Stimulated activated CD4-positive, alpha-beta T cell treated with anti-CD3 and anti-CD28 coated beads, Interleukin-15, amount 100 ng/mL, for 24 hours (primary cell): ENCODE results near the gene CCDC57.

Experiments used
- DNase-seq: peaks from one replicate; pipeline ENCODE4 v3.0.0-alpha.2; 2020

The CCDC57 gene

DNA sequence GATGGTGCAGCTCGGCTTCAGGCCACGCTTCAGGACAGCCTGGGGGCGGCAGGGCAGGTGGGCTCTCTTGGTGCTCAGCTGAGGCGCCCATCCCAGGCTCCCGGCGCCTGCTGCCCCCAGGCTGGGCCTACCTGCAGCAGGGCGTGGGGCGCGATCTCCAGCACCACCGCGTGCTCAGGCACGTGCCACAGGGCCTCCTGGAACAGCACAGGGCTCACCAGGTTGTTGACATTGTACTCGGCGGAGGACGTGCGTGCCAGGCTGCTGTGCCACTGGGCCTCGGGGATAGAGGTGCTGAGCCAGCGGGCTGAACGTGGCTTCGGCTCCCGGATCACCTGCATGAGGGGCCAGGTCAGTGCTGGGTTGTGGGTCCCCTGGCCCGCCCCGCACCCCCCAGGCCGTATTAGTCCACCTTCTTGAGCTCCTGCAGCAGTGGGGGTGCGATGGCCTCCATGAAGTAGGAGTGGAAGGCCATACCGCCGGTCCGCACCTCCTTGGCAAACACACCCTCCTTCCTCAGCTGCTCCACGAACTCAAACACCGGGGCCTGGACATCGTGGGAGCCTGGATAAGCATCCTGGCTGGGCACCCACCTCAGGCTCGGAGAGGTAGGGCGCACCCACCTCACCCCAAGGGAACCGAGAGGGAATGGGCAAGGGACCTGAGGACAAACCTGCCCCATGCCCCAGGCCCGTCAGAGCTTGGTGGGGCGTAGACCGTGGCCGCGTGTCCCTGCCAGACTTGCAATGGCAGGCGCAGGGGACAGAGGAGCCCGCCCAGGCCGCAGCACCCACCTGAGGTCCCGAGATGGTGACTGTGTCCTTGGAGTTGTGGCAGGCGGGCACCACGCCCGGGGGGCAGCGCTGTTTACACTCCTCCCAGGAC, 123.6 kb downstream of the CCDC57 start:
- peak; percentile 3 for DNase-seq

DNA sequence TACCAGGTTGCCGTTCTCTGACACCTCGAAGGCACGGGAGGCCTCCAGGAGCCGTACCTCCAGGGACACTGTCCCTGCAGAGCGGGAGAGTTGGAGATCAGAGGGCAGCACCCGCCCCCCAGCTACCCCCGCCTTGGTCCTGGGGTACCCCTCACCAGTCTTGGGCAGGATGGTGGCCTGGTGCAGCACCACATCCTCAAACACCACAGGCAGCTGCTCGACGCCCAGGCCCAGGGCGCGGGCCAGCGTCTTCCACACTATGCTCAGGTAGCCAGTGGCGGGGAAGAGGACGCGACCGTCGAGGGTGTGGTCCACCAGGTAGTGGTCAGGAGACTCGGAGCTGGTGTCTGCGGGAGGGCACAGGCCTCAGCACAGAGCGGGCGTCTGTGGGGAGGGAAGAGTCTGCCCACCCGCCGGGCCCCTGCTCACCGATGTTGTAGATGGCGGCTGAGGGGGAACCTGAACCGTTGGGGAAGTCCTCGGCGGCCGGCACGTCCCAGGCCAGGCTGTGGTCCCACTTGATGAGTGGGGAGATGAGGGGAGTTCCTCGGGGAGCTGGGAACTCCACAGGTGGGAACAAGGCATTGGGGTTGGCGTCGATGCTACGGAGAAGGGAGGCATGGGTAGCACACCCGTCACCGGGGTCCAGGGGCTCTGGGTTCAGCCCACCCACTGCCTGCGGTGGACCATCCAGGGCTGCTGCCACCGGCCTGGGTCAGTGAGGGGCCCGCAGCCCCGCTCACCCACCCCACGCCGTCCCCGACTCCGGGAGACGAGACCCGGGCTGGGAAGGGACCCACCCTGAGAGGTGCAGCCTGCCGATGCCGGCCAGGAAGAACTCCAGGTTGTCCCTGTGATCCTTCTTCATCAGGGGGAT, 124.4 kb downstream of the CCDC57 start:
- peak; percentile 2 for DNase-seq

DNA sequence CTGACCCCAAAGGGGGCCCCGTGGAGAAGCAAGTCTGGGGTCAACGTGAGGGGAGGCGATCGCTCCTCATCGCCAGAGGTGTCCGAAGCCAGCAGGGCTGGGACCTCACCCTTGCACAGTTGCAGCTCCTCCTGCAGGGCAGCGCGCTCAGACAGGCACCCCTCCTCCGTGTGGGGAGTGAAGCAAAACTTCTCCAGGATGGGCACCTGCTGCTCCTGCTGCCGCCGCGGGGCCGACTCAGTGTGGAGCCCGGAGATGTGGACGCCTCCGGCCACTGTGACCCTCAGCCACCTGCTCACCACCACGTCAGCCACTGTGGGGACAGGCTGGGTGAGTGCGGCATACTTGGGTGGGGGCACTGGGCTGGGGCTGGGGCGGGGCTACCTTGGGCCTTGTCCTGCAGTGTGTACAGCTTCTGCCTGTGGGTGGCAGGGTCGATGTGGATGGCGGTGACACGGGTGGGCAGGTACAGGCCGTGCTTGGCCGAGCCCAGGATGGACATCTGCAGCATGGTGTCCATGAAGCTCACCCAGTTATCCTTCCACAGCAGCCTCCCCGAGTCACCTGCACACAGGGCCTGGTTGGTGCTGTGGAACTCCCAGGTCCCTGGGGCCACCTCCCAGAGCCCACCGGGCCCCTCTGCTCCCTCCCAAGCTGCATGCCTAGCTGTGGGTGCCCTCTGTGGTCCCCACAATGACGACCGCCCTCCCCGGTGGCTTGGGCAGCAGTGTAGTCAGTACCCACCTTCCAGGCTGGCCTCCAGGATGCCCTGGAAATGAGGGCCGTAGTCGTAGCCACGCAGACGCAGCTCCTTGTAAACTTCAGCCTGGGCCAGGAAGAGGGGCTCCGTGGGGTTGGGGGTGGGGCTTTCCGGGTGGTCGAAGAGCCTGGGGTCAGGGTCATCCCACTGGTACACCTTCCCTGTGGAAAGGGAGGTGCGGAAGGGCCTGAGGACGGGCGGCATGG, 125.4 kb downstream of the CCDC57 start:
- DNase-seq, result peak; percentile 4

DNA sequence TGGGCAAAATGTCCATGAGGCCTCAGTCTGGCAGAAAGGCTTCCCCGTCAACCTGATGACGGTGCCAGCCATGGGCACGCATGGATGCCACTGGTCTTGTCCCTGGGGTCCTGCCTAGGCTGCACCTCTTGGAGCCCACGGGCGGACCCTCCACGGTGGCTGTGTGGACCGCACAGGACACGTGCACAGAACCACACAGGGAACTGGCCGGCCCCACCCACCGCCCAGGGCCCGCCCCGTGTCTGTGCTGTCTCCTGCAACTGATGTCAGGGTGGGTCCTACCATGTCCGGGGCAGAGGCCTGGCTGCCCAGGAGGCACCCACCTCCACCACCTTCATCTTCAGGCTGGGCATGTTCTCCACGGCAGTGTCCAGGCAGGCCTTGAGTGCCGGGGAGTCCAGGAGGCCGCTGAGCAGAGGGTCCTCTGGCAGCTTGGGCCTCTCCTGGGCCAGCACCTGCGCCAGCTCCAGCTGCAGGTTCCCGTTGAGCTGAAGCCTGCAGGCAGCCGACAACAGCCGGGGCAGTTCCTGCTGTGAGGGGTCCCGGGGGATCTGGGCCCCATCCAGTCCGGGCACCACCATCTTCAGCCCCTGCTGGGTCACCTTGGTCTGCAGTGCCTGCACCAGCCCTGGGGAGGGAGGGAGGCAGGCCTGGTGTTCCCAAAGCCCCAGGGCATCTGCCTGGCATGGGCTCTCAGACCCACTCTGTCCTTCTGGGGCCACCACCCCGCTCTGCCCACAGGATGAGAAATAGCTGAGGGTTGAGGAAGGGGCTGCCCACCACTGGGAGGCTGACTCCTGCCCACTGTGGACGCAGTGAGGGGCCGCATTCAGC, 126.5 kb downstream of the CCDC57 start:
- DNase-seq, result no peak

DNA sequence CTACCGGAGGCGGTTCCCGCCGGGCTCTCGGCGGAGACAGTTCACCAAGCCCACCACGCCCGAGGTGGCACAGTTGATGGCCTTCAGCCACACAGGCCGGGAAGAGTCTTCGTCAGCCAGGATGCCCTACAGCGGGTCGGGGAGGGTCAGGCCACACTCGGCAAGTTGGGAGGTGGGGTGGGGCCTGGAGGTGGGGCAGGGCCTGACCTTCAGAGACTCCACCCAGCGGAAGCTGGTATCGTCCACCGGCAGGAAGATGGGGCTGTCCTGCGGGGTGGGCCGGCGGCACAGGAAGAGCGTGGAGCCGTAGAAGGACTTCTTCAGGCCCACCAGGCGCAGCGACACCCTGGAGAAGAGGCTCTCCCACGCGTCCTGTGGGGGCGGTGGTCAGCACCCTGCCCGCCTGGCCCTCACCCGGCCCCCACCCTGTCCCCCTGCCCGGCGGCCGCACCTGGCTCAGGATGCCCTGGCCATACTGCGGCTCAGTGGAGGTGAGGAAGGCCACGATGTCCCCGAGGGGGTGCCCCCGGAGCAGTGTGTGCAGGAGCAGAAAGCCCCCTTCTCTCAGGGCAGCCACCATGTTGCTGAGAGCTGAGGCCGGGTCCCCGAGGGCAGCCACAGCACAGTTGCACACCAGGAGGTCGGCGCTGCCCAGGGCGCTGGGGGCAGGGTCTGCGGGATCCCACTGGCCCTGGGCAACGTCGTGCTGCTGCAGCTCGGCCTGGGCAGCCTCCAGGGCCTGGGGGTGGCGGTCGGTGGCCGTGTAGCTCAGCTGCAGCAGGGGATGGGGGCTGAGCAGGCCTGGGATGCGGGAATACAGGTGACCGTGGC, 127.4 kb downstream of the CCDC57 start:
- DNase-seq, result no peak

DNA sequence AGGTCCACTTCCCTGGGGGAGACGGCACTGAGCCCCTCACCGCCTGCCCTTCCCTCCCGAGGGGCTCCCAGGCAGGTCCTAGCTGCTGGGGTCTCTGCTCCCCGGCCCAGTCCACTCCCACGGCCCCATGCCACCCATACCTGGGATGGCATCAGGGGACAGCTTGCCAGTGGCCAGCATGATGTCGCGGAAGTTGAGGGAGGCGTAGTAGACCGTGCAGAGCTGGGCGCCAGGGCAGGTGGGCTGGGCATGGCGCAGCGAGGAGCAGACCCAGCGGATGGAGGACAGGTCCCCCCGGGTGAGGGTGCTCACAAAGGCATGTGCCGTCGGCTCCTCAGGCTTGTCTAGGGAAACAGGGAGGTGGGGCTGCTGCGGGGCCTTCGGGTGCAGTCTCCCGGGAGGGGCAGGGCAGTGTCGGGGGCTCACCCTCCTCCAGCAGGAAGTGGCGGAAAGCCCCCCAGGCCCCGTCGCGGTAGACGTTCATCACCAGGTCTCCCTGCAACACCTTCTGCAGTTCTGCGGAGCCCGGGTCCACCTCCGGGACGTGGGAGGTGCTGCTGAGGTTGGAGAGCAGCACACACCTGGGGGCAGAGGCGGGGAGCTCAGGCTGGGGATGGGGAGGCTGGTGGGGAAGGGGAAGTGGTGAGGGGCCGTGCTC, 128.1 kb downstream of the CCDC57 start:
- no peak for DNase-seq

DNA sequence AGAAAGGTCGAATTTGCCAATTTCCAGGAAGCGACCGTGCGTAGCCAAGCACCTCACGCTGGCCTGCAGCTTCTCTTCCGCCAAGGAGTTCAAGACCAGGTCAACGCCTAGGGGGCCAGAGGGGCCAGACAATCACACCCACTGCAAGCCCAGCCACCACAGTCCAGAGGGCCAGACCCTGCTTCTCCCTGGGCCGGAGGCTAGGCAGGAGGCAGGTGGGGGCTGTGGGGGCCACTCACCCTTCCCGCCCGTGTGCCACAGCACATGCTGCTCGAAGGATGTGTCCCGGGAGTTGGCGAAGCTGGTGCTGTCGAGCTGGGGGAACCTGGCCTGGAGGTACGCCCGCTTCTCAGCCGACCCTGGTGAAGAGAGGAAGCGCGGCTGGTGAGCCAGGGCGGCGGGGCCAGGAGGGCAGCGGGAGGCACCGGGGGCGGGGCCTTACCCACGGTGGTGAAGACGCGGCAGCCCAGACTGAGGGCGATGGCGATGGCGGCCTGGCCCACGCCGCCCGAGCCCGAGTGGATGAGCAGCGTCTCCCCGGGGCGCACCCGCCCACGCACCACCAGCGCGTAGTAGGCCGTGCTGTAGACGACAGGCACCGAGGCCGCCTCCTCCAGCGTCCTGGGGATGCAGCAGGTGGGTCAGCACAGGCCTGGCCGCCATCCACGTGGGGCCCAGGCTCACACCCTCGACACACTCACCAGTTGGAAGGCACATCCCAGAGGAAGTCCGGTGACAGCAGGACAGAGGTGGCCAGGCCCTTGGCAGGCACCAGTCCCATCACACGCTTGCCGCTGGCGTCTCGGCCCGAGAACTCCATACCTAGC, 128.9 kb downstream of the CCDC57 start:
- no peak for DNase-seq

DNA sequence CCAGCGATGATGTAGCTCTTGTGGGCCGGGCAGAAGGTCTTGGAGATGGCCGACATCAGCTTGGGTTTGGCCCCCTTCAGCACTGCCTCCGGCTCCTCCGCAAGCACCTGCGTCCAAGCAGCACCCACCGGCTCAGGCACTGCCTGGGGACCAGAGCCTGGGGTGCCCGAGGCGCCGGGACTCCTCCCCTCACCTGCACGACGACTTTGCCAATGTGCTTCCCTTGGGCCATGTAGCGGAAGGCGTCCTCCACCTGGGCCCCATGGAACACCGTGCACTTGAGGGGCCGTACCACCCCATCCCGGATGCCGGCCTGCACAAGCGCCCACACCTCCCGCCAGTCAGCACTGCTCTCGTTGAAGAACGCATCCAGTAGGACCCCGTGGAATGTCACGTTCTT, 129.6 kb downstream of the CCDC57 start:
- no peak for DNase-seq

DNA sequence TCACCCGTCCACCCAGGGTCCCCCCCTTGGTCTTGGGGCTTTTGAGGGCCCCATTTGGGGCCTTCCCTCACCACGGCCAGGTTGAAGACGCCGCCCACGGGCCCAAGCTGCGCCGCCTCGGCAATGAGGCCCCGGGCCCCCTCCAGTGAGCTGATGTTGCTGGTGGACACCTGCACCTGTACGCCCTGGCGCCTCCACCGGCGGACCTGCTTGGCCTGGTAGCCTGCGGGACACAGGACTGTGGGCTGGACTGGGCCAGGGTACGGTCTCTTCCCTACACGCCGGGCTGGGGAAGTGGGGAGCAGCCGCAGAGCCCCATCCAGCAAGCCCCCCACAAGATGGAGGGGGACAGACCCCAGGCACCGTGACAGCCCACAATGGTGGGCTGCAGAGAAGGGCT, 130.2 kb downstream of the CCDC57 start:
- DNase-seq, result no peak

DNA sequence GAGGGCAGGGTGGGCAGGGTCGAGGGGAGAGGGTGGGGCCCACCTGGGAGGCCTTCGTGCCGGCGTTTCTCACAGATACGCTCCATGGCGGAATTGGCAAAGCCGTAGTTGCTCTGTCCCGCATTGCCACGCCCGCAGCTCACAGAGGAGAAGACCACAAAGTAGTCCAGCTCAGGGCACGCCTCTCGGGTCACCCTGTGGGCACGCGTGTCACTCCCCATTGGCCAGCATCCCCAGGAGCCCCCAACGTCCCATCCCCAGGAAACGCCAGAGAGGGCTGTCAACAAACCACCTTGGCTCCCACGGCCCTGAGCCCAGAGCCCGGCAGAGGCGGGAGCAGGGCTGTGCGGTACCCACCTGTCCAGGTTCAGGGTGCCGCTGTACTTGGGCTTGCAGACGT, 130.7 kb downstream of the CCDC57 start:
- DNase-seq, result no peak

DNA sequence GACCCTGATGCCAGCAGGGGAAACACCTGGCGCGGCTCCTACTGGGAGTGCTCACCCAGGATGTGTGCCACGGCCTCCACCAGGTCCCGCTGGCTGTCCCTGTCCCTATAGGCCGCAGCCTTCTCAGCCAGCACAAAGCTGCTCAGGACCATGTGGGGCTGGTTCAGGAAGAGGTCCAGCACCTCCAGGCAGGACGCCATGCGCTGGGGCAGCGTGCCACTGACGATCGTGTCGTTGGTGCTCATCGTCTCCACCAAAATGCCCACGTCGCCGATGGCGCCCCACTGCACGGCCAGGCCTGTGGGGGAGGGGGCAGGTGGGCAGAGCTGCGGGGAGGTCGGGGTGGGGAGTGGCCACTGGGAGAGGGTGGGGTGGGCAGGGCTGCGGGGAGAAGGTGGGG, 131.1 kb downstream of the CCDC57 start:
- no peak for DNase-seq

DNA sequence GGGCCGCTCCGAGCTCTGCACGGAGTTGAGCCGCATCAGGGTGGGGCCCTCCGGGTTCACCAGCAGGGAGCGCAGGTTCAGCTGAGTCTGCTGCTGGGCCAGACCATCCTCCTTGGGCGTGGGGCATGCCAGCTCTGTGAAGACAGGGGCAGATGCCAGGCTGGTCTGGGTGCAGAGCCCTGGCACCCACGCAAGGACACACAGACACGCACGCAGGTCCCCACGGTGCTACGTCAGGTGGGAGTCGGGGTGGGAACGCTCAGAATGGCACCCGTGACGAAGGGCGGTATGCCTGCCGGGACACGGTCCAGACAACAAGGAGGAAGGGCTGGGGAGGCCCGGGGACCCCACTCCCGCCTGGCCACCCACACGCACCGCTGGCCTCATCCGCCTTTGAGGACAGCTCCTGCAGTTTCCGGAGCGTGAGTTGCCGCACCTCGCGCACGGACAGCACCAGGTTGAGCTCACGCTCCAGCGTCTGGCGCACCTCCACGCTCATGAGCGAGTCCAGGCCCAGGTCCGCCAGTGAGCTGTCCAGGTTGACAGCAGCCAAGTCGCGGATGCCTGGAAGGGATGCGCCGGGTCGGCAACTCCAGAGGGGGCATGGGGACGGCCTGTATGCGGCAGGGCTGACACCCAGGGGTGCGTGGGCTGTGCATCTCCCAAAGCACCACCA, 131.7 kb downstream of the CCDC57 start:
- DNase-seq, result no peak

DNA sequence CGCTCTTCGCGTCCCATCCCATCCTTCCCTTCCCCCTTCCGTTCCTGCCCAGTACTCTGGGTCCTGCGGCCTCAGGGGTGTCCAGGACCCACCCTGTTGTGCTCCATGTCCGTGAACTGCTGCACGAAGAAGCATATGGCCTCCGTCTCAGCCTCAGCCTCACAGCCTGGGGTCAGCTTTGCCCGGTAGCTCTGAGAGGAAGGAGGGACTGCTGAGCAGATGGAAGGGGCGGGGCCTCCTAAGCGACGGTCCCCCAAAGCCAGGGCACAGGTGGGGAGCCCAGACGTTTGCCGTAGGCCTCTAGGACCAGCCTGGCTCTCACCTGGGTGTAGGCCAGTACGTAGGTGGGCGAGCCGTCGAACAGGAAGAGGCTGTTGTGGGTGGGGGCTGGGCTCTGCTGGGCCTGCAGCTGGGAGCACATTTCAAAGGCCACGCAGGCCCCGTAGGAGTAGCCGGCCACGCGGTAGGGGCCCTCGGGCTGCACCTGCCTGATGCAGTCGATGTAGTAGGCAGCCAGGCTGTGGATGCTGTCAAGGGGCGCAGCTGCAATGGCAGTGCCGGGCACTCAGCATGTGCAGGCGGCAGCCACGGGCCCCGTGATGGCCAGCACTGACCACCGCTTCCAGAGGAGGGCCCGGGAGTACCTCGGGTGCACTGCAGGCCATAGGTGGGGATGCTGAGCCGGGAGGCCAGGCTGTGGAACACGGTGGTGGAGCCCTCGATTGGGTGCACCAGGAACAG, 132.4 kb downstream of the CCDC57 start:
- no peak for DNase-seq

DNA sequence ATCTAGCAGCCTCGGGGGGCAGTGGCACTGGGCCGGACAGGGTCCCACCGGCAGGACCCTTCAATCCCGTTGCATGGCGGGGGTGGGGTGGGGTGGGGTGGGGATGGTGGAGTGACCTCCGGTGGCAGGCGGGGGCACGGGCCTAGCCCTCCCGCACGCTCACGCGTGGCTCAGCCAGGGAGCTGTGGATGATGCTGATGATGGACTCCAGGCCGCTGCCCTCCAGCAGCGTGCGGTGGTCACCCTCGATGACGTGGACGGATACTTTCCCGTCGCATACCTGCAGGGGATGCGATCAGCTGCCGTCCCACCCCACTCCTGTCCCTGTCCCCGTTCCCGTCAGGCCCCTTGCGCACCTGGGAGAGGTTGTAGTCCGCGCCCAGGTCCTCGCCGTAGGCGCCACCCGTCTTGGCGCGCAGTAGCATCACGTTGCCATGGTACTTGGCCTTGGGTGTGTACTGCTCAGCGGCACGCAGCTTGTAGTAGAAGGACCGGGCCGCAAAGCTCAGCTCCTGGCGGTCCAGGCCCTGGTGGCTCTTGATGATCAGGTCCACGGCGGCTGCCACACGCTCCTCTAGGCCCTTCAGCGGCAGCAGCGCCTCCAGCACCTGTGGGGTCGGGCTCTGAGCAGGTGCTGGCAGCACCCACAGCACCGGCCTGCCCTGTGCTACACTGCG, 133.5 kb downstream of the CCDC57 start:
- no peak for DNase-seq

DNA sequence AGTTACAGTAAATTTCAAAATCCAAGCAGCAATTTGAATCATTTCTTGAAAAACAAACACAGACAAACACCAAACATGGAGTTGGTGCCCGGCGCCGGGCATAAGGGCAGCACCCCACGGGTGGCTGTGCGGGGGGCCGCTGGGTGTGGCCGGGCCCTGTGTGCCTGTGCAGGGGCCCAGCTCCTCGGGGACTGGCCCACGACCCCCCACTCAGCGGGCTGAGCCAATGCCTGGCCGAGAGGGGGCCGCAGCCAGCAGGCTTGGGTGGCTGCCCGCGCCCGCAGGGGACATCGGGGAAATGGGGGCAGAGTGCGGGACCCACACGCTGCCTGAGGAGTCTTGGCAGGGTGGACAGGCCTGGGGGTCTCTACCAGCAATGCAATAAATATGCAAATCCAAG, 134.2 kb downstream of the CCDC57 start:
- no peak for DNase-seq

DNA sequence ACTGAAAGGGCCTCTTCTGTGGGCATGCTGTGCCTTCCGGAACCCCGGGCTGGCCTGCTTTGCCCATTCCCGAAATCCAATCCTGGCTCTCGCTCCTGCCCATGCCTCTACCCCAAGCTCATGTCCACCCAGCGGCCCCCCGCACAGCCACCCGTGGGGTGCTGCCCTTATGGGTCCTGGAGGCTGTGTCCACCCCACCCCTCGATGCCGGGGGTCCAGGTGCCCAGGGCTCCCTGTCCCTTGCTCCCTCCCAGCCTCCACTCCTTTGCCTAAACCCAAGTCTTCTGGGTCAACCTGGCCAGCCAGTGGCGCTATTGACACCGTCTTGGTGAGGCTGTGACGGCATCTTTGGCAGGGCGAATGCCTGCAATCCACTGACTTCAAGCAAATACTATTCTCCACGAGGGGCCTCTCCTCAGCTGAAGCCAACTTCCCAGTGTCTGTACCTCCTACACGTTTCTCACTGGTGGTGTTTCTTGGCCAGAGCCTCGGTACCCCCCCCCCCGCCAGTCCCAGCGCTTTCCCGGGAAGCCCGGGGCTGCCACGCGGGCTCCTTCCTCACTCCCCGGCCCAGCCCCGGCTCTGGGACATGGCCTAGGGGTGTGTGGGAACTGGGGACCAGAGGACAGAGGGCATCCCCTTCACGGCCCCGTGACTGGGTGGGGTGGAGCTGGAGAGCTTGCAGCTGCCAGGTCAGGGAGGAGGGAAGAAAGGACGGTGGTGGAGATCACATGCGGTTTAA, 134.9 kb downstream of the CCDC57 start:
- no peak for DNase-seq
